ENCODE data around the gene ZNF503.

ZNF503 gene

DNA sequence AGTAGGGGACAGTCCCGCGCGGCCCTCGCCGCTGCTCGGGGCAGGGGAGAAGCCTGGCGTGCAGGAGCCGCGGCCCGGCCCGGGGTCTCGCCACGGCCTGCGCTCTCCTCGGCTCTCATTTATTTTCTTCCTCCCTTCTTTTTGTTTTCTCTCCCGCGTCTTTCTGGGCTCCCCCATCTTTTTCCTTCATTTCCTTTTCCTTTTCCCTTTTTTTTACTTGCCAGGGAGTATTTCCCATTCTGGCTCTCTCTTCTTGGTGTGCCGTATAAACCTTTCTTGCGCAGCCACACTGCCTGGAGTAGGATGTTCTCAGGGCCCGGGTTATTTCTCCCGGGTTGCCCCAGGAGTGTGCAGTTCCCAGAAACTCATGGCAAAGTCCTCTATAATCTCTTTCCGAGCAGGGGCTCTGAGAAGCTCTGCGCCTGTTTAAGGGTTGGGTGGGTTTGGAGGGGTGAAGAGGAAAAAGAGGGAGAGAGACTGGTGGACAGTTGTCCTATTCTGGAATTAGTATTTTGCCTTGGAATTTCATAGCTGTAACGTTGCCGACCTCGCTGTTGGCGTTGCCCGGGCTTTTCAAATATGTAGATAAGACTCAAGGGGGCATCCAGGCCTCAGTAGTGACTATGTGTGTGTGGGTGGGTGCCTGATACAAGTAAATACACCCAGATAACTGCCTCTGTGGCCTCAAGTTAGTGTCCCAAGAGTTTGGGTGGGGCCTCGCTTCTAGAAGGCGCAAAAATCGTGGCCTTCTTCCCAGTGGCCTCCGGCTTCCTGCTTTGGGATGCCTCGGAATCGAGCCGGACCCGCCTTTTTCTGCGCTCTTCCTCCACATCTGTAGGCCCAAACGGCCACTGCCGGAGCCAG, 4.3 kb upstream of the ZNF503 start:
- DNase-seq, result no peak

GRCh38 chr10:75404815-75405597, 3.4 kb upstream of the ZNF503 start:
- no peak for DNase-seq

GRCh38 chr10:75403939-75404814, 2.6 kb upstream of the ZNF503 start:
- no peak for DNase-seq

GRCh38 chr10:75403144-75403938, 1.8 kb upstream of the ZNF503 start:
- DNase-seq, result no peak

DNA sequence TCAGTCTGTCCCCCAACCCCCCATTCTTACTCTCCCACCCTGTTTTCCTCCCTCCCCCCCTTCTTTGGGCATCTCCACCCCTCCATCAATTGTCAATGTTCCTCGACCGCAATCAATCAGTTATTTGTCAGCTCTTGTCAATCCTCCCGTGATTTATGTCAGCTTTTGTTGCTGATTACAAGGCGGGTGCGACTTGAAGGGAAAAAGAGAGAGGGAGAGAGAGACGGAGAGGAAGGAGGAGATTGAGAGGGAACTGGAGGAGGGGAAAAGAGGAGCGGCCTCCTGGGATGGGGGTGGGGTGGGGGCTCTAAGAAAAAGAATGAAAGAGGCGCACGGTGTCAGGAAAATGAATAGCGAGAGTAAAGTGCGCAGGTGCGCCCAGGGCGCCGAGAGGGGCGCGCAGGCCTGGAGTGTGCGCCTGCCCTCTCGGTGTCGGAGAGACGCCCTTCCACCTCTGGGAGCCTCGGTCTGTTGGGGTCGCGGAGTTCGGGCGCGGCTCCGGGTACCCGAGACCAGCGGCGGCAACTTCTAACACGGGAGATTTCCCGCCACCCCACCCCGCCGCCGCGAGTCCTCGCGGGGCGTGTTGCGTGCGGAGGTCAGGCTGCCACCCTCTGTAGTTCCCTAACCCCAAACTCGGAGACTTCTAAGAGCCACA, 1.1 kb upstream of the ZNF503 start:
- no peak for DNase-seq

- no peak for DNase-seq
Measured at GRCh38 chr10:75400771-75401568, 594 bp downstream of the ZNF503 start.

DNA sequence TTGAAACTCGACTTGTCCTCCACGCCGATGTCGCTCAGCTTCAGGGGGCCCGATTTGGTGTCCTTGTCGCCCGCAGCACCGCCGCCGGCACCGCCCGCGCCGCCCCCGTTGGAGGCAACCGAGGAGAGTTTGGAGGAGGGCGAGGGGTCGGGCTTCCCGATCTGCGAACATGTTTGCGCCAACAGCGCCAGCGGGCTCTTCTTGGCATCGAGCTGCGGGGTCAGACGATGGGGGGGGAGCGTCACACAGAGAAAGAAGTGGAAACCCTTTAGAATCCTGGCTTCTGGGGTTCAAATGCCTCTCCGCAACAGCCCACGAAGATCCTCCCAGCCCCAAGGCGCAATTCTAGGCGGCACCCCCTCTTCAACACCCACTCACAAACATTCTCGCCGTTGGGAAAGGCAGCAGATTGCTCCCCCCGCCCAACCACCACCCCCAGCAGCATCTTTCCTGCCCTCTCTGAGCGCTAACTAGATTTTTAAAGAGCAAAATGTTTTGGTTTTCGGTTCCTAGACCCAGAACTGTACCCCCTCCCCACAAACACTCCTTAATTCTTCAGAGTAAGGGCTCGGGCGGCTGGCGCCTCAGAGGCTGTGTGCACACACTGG, 1.3 kb downstream of the ZNF503 start:
- DNase-seq, result no peak

GRCh38 chr10:75399461-75400162, 2.0 kb downstream of the ZNF503 start:
- peak; percentile 37 for DNase-seq

DNA sequence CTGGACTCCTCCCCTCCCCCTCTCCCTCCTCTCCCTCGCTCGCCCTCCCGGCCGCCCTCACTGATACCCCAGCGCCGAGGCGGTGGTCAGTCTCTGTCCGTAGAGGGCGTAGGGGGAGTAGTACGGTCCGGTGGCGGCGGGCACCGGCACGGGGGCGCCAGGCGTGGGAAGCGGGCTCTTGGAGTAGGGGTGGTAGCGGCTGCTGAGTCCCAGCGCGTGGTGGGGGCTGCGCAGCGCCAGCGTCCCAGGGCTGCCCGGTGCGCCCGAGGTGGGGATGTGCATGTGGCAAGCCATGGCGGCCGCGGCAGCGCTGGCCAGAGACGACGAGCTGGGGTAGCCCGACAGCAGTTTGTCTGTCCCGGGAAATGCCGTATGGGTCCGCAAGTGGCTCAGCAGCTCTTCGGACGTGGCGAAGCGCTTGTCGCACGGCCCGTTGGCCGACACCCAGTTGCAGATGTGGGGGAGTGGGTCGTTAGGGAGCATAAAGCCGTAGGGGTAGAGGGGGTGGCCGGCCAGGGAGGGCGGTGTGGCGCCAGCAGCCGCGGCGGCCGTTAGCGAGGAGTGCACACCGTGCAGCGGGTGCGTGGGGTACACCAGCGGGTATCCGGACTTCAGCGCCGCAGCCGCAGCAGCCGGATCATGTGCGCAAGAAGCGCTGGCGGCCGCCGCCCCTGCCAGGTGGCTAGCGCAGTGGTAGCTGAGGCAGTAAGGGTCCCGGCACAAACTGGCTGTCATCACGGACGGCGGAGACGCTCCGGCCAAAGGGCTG, 2.7 kb downstream of the ZNF503 start:
- no peak for DNase-seq

GRCh38 chr10:75398200-75398691, 3.3 kb downstream of the ZNF503 start:
- no peak for DNase-seq

DNA sequence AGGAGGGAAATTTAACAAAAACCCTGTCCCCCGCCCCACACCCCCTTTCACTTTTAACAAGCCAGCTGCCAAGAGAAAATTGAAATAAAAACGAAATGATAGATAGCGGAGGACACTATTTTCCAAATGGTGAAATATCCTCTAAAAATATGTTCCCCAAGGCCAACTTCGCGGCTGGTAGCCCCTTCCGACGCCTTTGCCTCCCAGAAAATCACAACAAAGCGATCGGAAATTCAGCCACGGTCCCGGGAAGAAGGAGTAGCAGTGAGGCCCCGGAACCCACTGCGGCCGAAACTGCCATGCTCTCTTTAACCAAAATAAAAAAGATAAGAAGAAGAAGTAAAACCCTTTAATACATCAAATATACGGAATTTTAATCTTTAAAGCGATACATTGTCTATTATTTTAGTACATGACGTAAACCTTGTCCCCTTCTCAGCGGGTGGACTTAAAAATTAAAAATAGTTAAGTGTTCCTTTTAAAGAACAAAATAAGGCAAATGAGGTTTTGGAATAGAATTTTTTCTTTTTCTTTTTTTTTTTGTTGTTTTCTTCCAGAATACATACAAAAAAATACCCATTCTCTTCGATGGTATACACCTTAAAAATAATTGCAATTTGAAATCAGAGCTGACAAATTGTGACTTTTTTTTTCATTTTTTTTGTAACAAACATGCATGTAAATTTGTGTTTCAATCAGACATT, 3.9 kb downstream of the ZNF503 start:
- no peak for DNase-seq

DNA sequence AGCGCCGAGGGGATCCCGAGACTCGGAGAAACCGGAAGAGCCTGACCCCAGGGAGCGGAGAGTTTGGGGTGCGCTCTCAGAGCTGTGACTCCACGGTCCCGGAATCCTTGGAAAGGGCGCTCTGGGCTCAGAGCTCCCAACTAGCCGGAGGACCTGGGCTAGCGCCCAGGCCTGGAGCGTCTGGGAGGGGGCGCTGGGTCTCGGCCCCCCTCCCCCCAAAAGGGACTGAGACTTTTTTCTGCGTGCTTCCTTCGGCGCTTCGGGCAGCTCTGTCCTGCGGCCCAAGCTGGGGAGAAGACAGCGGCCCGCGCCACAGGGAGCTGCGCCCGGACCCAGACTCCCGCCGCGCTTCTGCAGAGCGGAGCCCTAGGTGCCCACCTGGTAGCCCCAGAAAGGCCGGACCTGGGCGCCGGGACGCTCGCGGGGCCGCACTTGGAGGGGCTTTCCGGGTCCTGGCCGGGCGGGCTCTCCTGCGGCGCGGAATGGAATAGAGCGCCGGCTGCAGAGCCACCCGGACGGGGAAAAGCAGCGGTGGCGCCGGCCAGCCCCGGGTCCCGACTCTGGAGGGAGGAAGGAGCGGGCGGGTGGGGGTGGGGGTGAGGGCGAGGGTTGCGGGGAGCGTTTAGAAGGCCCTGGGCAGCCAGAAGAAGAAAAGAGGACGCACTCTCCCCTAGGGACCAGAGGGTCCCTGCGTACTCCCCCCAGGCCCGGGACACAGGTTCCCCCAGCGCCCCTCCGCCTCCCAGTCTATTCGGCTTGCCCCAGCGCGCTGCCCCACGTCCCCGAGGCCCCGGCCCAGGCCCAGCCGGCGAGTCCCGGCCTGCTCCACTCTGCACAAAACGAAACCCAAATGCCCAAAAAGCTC, 4.7 kb downstream of the ZNF503 start:
- no peak for DNase-seq

DNA sequence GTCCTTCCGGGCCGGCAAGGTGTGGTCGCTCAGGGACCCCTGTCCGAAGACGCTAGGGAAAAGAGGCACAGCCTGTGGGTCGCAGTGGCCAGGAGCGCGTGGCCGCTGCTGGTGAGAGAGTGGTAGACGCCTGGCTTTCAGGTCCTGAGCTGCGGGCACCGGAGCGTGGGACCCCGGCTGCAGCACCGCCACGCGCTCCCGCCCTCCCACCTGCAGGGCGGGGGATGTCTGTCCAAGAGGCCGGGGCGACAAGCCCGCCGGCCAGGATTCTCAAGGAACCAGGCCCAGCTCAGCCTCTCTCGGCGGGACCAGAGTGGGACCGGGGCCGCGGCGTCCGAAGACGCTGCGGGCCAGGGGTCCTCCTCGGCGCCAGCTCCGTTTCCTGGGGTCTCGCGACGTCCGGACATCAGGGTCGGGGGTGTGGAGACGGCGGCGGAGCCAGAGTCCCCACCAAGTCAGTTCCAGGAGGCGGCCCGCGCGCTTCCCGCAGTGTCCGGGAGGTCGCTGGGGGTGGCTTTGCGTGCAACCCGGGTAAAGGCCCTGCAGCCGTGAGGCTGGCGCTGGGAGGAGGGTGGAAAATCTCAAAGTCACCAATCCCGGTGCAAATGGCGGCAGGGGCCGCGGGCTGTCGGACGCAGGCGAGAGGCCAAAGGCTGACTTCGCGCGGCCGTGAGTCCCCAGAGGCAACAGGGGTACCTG, 5.5 kb downstream of the ZNF503 start:
- DNase-seq, result no peak

DNA sequence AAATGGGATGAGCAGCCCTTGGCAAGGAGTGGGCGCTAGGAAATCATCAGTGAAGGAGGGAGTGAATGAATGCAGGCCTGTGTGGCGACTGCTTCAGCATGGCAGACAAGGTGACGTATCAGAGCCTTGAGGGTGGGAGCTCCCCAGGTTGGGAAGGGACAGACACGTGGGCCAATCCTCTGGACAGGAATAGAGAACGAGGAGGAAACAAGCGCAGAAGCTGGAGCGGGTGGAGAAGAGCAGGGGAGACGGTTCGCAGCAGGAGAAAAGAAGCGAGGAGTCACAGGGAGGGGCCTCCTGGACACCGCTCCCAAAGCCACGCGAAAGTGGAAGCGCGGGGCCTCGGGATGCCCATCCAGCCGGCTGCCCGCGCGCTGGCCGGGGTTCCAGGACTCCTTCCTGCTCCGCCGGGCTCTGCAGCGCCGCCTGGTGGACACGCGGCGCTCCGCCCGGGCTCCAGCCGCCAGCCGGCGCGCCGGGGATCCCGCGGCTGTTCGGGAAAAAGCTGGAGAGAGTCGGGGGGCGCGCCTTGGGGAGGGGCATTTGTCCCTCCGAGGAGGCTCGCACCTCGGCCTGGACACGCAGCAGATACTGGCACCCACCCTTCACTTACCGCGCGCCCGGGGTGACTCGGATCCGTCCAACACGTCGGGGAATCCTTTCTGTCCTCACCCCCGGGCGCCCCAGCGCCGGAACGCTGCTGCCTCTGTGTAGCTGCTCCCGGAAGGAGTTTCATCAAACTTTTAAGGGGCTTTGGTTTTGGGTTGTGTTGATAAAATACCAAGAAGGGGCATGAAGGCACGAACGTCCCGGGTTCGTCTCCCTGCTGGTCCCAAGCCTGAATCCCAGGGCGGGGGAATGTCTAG, 6.3 kb downstream of the ZNF503 start:
- DNase-seq, result no peak

GRCh38 chr10:75394221-75394620, 7.3 kb downstream of the ZNF503 start:
- DNase-seq, result no peak
